K562 (cell line): ENCODE data around the gene P2RY11. TPM values are rescaled to one million over a fixed set of nuclear protein-coding genes. Genes with fewer than 3 reads are reported as not detected.

Source experiments
- ATAC-seq: fragments of 200-7000 bp; cut with Tn5 transposase; 3 replicates; pipeline ENCODE4 v1.9.1; 2020; ENCODE audit warnings: moderate library complexity
- BruUV-seq: library from RNA; stranded (reverse); fragments of 400-500 nt; replicated peaks from 2 replicates; lab custom pipeline; 2021; lab: Mats Ljungman, UMichigan
- CTCF ChIA-PET: fragments of 300-600 bp; formaldehyde crosslinking; extraction: SDS; loops from one replicate; lab custom pipeline; 2021; ENCODE audit warnings: low intra/inter-chr PET ratio; lab: Yijun Ruan, JAX
- POLR2A ChIA-PET: fragments of 300-600, 350-650 bp; sonication (Branson Sonifier 250); formaldehyde crosslinking; extraction: SDS; loops from one replicate; lab custom pipeline; 2021; ENCODE audit warnings: antibody characterized with exemption, inconsistent platforms; lab: Yijun Ruan, JAX
- DNase-seq, 4 experiments: peaks; one replicate each; pipeline versions ENCODE4 v3.0.0 to v3.0.0-alpha.2; 2011 to 2018; ENCODE audit warnings: low spot score in 3 of 4, mixed read lengths in 3 of 4; ENCODE audit errors: extremely low read depth in 1 of 4
- FAIRE-seq: peaks from 2 replicates; lab custom pipeline; 2011; peaks lifted over from hg19 to GRCh38; lab: Jason Lieb, UNC
- H2AFZ ChIP-seq: 2 replicates; pipeline ENCODE4 v1.6.0; 2011; ENCODE audit warnings: low read depth, low read length, control low read depth, inconsistent platforms
- H3K27ac ChIP-seq: fragments of 200-600 bp; 3 replicates; pipeline ENCODE4 v1.8.0; 2011; ENCODE audit warnings: low read depth, mild to moderate bottlenecking, control low read depth, inconsistent platforms, low read length, moderate library complexity, mixed read lengths; ENCODE audit errors: extremely low read depth
- H3K27me3 ChIP-seq, 2 experiments: fragments of 300-600 bp in 1 of 2; 2 replicates in 1 of 2; 3 replicates in 1 of 2; pipeline versions ENCODE4 v1.6.0 to v1.8.0; 2011; ENCODE audit warnings: inconsistent platforms in 2 of 2, low read length in 2 of 2, mild to moderate bottlenecking in 1 of 2, mixed read lengths in 1 of 2, moderate library complexity in 1 of 2; ENCODE audit not compliant: control insufficient read depth in 2 of 2, insufficient read depth in 2 of 2
- H3K36me3 ChIP-seq: fragments of 300-600 bp; 3 replicates; pipeline ENCODE4 v1.8.0; 2011; ENCODE audit warnings: mild to moderate bottlenecking, low read length, inconsistent platforms; ENCODE audit not compliant: control insufficient read depth, insufficient read depth
- H3K4me1 ChIP-seq, 2 experiments: fragments of 200-600 bp in 1 of 2; replicated peaks in 1 of 2; 2 replicates in 1 of 2; 3 replicates in 1 of 2; pipeline versions ENCODE4 v1.5.1 to v1.8.0; 2011; ENCODE audit warnings: inconsistent platforms in 2 of 2, low read length in 2 of 2, mild to moderate bottlenecking in 1 of 2, mixed read lengths in 1 of 2, moderate library complexity in 1 of 2; ENCODE audit not compliant: control insufficient read depth in 2 of 2, insufficient read depth in 2 of 2
- H3K4me2 ChIP-seq: 2 replicates; pipeline ENCODE4 v1.6.1; 2011; ENCODE audit warnings: low read length, control low read depth, inconsistent platforms, mixed read lengths; ENCODE audit not compliant: insufficient read depth
- H3K4me3 ChIP-seq: fragments of 200-600 bp; sonication (generic), shearing (Covaris generic); 2 replicates; pipeline ENCODE4 v1.5.1; 2016; ENCODE audit warnings: control low read depth, inconsistent platforms
- H3K79me2 ChIP-seq: fragments of 200-600 bp; 3 replicates; pipeline ENCODE4 v1.8.0; 2011; ENCODE audit warnings: low read length, inconsistent platforms; ENCODE audit not compliant: control insufficient read depth, insufficient read depth
- H3K9ac ChIP-seq, 2 experiments: 2 replicates each; pipeline versions ENCODE4 v1.6.0 to v1.6.1; 2011; ENCODE audit warnings: low read depth in 2 of 2, low read length in 2 of 2, control low read depth in 1 of 2, inconsistent platforms in 1 of 2, mild to moderate bottlenecking in 1 of 2, mixed read lengths in 1 of 2; ENCODE audit not compliant: insufficient read depth in 1 of 2
- H3K9me1 ChIP-seq: one replicate; pipeline ENCODE4 v1.6.0; 2011; ENCODE audit warnings: inconsistent platforms, mild to moderate bottlenecking, low read length, moderate library complexity; ENCODE audit not compliant: control insufficient read depth, insufficient read depth
- H3K9me3 ChIP-seq: replicated peaks from 2 replicates; pipeline ENCODE4 v1.5.1; 2011; ENCODE audit warnings: low read depth, low read length, inconsistent platforms; ENCODE audit not compliant: control insufficient read depth, insufficient read depth
- H4K20me1 ChIP-seq: replicated peaks from 2 replicates; pipeline ENCODE4 v1.6.1; 2011; ENCODE audit warnings: low read length, inconsistent platforms, mixed read lengths; ENCODE audit not compliant: control insufficient read depth, insufficient read depth
- BCL6 ChIP-seq: fragments of 250-450 bp; sonication (Bioruptor Pico); IDR thresholded peaks from 2 replicates; pipeline ENCODE4 v1.4.0; 2020
- ERF ChIP-seq: fragments of 450-650 bp; formaldehyde crosslinking; IDR thresholded peaks from 2 replicates; pipeline ENCODE4 v1.4.0; 2020; ENCODE audit warnings: mild to moderate bottlenecking, mixed read lengths
- HDAC6 ChIP-seq: IDR thresholded peaks from 2 replicates; pipeline ENCODE4 v1.6.1; 2012; ENCODE audit warnings: low read depth, mild to moderate bottlenecking, control low read depth, inconsistent platforms, low read length, moderate library complexity
- HNRNPUL1 ChIP-seq: fragments of 200-400 bp; formaldehyde crosslinking; IDR thresholded peaks from 2 replicates; pipeline ENCODE4 v1.6.1; 2017; ENCODE audit warnings: low read length
- MBD2 ChIP-seq: sonication (generic); IDR thresholded peaks from 2 replicates; pipeline ENCODE4 v1.6.1; 2016; ENCODE audit warnings: low read depth, borderline replicate concordance
- MED1 ChIP-seq: sonication (generic); formaldehyde crosslinking; IDR thresholded peaks from 2 replicates; pipeline ENCODE4 v1.8.1; 2023; ENCODE audit warnings: missing genetic modification reagents, borderline replicate concordance
- NFYB ChIP-seq: IDR thresholded peaks from 2 replicates; pipeline ENCODE4 v1.6.1; 2011; ENCODE audit warnings: mild to moderate bottlenecking, moderate library complexity; ENCODE audit not compliant: insufficient read length; ENCODE audit errors: extremely low read depth
- PTTG1 ChIP-seq: fragments of 450-650 bp; IDR thresholded peaks from 2 replicates; pipeline ENCODE4 v1.6.1; 2016; ENCODE audit warnings: low read depth, mild to moderate bottlenecking, missing genetic modification characterization, missing compliant biosample characterization
- RAD21 ChIP-seq, 2 experiments: fragments of 250-450 bp in 1 of 2; fragments of 450-650 bp in 1 of 2; sonication (Bioruptor Pico) in 1 of 2; formaldehyde crosslinking in 1 of 2; IDR thresholded peaks in 1 of 2; conservative IDR thresholded peaks in 1 of 2; 2 replicates each; pipeline versions ENCODE4 v1.4.0 to v1.8.0; 2020 to 2022; ENCODE audit warnings: mild to moderate bottlenecking in 2 of 2, moderate library complexity in 1 of 2
- SPI1 ChIP-seq: IDR thresholded peaks from 2 replicates; pipeline ENCODE4 v1.6.1; 2011; ENCODE audit warnings: low read depth, low read length, control low read depth, borderline replicate concordance
- SRSF3 ChIP-seq: fragments of 200-400 bp; formaldehyde crosslinking; IDR thresholded peaks from 2 replicates; pipeline ENCODE4 v1.6.1; 2016; ENCODE audit warnings: mild to moderate bottlenecking, low read length, moderate library complexity; ENCODE audit not compliant: insufficient read depth
- XRCC4 ChIP-seq: IDR thresholded peaks from one replicate; pipeline ENCODE4 v1.6.1; 2011; ENCODE audit not compliant: insufficient read depth, insufficient read length; ENCODE audit errors: extremely low read depth
- ZNF707 ChIP-seq: fragments of 250-450 bp; sonication (Bioruptor Pico); conservative IDR thresholded peaks from 2 replicates; pipeline ENCODE4 v1.8.0; 2022; ENCODE audit warnings: inconsistent platforms, mild to moderate bottlenecking, moderate library complexity
- WGBS: fragments of 100-300 bp; shearing (Covaris generic); methylation state at CpG from one replicate; pipeline ENCODE4 v1.1.6; 2016; ENCODE audit warnings: low coverage, mixed read lengths; ENCODE audit not compliant: insufficient coverage; ENCODE audit errors: missing lambda C conversion rate; 5-methylcytosine and 5-hydroxymethylcytosine counted together
- in situ Hi-C: fragments of 300-500 bp; cut with MboI; formaldehyde crosslinking; loops from 4 replicates; pipeline ENCODE4 v1.15.0; 2018; ENCODE audit warnings: inconsistent platforms, mixed read lengths
- intact Hi-C: fragments of 100-400 bp; cut with micrococcal nuclease; formaldehyde crosslinking; loops from 2 replicates; pipeline ENCODE4 v1.14.2; 2022
- polyA plus RNA-seq, 8 experiments: library from polyadenylated mRNA; depleted of rRNA in 4 of 8; stranded (reverse) in 5 of 8; unstranded in 3 of 8; fragments of >200 nt; fragmentation: Nextera tagmentation in 2 of 8; fragmentation: Illumina TruSeq in 1 of 8; extraction: Ambion mirVana in 2 of 8; extraction: Trizol in 1 of 8; gene quantifications; 2 replicates each; pipeline versions ENCODE4 v1.2.1 to v1.2.3, GENCODE V29; 2011 to 2014; ENCODE audit warnings: inconsistent platforms in 1 of 8, missing spikeins in 1 of 8
- total RNA-seq, 7 experiments: library from RNA; depleted of rRNA in 6 of 7; stranded (reverse); fragments of >200 nt in 6 of 7; fragmentation: Illumina TruSeq in 2 of 7; extraction: Trizol in 2 of 7; gene quantifications; 2 replicates each; pipeline versions ENCODE4 v1.2.1 to v1.2.3, GENCODE V29; 2011 to 2021; ENCODE audit warnings: low replicate concordance in 1 of 7

Gene P2RY11
- total and polyA plus RNA-seq, 9 of the 15 experiments (the other 6 are each of a cell fraction or from before 2014, with no cell fraction given), result 0.03 to 10.1 (median 1.5) TPM

- Histone ChIP-seq H3K27me3 (peaks cover 8 to 11% of the 10 kb centered on the region in 2 experiments), H3K27ac (no peak overlapping the region), H3K4me2 (no peak overlapping the region), H3K79me2 (no peaks in the 10 kb centered on the region), H3K4me3 (no peak overlapping the region), H3K9me3 (peaks cover 3% of the 10 kb centered on the region; the same call in 1 of the 2 replicates), H4K20me1 (no peaks in the 10 kb centered on the region), H3K9ac (no peak overlapping the region), H3K36me3 (no peaks in the 10 kb centered on the region), H3K9me1 (no peaks in the 10 kb centered on the region), H3K4me1 (no peaks in the 10 kb centered on the region; a peak in 1 of 5 replicates), H2AFZ (no peak overlapping the region)
- DNase-seq, result no peak
- in situ Hi-C loops, result no loop called here
- BruUV-seq, result no TSS peak
- FAIRE-seq, result no peak
- CTCF ChIA-PET, result no interaction called here
- intact Hi-C loops, result no loop called here
- POLR2A ChIA-PET, result no interaction called here
- TF ChIP-seq SRSF3 (no peak), SPI1 (no peak), PTTG1 (tag) (no peak), ZNF707 (CRISPR knock-in tag) (no peak), RAD21 (CRISPR knock-in tag; conservative IDR thresholded peaks at IDR 0.05 in 1 of 2, IDR thresholded peaks at IDR 0.05 in 1 of 2) (no peak), MBD2 (no peak), XRCC4 (no peak), HDAC6 (no peak), MED1 (CRISPR knock-in tag) (no peak), BCL6 (no peak), ERF (CRISPR knock-in tag) (no peak), HNRNPUL1 (no peak), NFYB (no peak)
- ATAC-seq, result no peak
- WGBS, result 52% methylated on average over 8 of the region's 8 CpGs
Observed at GRCh38 chr19:10078329-10078728, 33.2 kb upstream of the P2RY11 start.
